ENCODE measurements around the gene DCTN5.
A peak's percentile ranks its signal among the peaks of the same experiment; 100 is the strongest.

The DCTN5 gene

GRCh38 chr16:23666571-23667354, 25.5 kb downstream of the DCTN5 start:
- no peak for DNase-seq

GRCh38 chr16:23667355-23667659, 26.0 kb downstream of the DCTN5 start:
- DNase-seq, result no peak

- no peak for DNase-seq
These were observed 27.0 kb downstream of the DCTN5 start for GRCh38 chr16:23668225-23668624.

GRCh38 chr16:23668873-23669272, 27.6 kb downstream of the DCTN5 start:
- no peak for DNase-seq

- DNase-seq, result no peak
These were observed 29.0 kb downstream of the DCTN5 start for GRCh38 chr16:23670137-23670776.

- DNase-seq, result no peak
These were observed 32.8 kb downstream of the DCTN5 start for GRCh38 chr16:23673971-23674614.

- no peak for DNase-seq
These were observed 35.7 kb downstream of the DCTN5 start for GRCh38 chr16:23676924-23677480.

- DNase-seq, result peak; percentile 69
These were observed 37.4 kb downstream of the DCTN5 start, which contains the start of gene PLK1 for GRCh38 chr16:23678430-23679273. TSS of gene PLK1 (plus strand) at chr16:23678889. CDS start at chr16:23678933, 44 bp downstream.

- no peak for DNase-seq
These were observed 38.2 kb downstream of the DCTN5 start for GRCh38 chr16:23679274-23679985.

- DNase-seq, result no peak
These were observed 38.7 kb downstream of the DCTN5 start for GRCh38 chr16:23679986-23680336.

GRCh38 chr16:23682181-23682580, 40.9 kb downstream of the DCTN5 start:
- no peak for DNase-seq

- no peak for DNase-seq
These were observed 42.2 kb downstream of the DCTN5 start for GRCh38 chr16:23683487-23683886.

GRCh38 chr16:23687034-23687808, 46.0 kb downstream of the DCTN5 start:
- no peak for DNase-seq

- no peak for DNase-seq
These were observed 48.3 kb downstream of the DCTN5 start for GRCh38 chr16:23689442-23690187.

GRCh38 chr16:23690771-23691482, 49.7 kb downstream of the DCTN5 start:
- no peak for DNase-seq

- DNase-seq, result no peak
These were observed 50.4 kb downstream of the DCTN5 start for GRCh38 chr16:23691483-23692189.

- DNase-seq, result no peak
These were observed 51.0 kb downstream of the DCTN5 start for GRCh38 chr16:23692190-23692837.

GRCh38 chr16:23694265-23694643, 53.0 kb downstream of the DCTN5 start:
- no peak for DNase-seq

Data from activated CD4-positive, alpha-beta T cell treated with anti-CD3 and anti-CD28 coated beads, Interleukin-2, amount 50 U/mL, for 1 hour (primary cell).